Measurements from ENCODE around the gene MDFI. TPM values are rescaled to one million over a fixed set of nuclear protein-coding genes. Genes with fewer than 3 reads are reported as not detected.

The MDFI gene
- total RNA-seq, 2 experiments from 2014 or later, result not detected

DNA sequence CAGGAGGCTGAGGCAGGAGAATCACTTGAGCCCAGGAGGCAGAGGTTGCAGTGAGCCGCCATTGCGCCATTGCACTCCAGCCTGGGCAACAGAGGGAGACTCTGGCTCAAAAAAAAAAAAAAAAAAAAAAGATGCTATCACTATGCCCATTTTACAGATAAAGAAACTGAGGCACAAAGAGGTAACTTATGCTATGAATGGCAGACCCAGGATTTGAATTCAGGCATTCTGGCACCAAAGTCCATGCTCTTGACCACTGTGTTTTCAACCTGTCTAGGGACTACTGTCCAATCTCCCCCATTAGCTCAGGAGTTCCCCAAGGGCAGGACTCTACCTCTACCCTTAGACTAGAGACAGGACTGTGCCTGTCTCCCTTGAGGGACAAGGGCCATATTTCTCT is 9.1 kb upstream of the MDFI start:
- Mint-ChIP-seq H3K36me3 (ENCODE audit: low read depth) (no peaks in the 10 kb centered on the region), H3K27me3 (peaks cover 16% of the 10 kb centered on the region), H3K27ac (no peak overlapping the region), H3K4me3 (no peak overlapping the region), H3K9me3 (peaks cover 4% of the 10 kb centered on the region), H3K4me1 (ENCODE audit: low read depth) (peaks cover 12% of the 10 kb centered on the region)
- no peak overlapping the region for H3K27ac ChIP-seq (ENCODE audit: low read depth in 1 of 2, low read length in 2 of 2)
- H3K4me3 ChIP-seq (ENCODE audit: low read length), result no peak overlapping the region
- H3K36me3 ChIP-seq (ENCODE audit: insufficient read depth, low read length), result no peaks in the 10 kb centered on the region
- ATAC-seq (ENCODE audit: poor library complexity) (no peak), DNase-seq (no peak)
- CTCF ChIA-PET, result no interaction called here
- peaks cover 4 to 12% of the 10 kb centered on the region in 2 experiments for H3K9me3 ChIP-seq (ENCODE audit: control insufficient read depth in 1 of 2, insufficient read depth in 1 of 2, low read length in 2 of 2)
- peaks cover 2 to 8% of the 10 kb centered on the region in 2 experiments for H3K27me3 ChIP-seq (ENCODE audit: control insufficient read depth in 1 of 2, insufficient read depth in 2 of 2, low read length in 2 of 2)
- POLR2A ChIA-PET, result no interaction called here
- intact Hi-C loops (cut with DNase I, micrococcal nuclease), result no loop called here
- H3K4me1 ChIP-seq (ENCODE audit: insufficient read depth, low read length), result peaks cover 6% of the 10 kb centered on the region
- TF ChIP-seq, protein P1, sequence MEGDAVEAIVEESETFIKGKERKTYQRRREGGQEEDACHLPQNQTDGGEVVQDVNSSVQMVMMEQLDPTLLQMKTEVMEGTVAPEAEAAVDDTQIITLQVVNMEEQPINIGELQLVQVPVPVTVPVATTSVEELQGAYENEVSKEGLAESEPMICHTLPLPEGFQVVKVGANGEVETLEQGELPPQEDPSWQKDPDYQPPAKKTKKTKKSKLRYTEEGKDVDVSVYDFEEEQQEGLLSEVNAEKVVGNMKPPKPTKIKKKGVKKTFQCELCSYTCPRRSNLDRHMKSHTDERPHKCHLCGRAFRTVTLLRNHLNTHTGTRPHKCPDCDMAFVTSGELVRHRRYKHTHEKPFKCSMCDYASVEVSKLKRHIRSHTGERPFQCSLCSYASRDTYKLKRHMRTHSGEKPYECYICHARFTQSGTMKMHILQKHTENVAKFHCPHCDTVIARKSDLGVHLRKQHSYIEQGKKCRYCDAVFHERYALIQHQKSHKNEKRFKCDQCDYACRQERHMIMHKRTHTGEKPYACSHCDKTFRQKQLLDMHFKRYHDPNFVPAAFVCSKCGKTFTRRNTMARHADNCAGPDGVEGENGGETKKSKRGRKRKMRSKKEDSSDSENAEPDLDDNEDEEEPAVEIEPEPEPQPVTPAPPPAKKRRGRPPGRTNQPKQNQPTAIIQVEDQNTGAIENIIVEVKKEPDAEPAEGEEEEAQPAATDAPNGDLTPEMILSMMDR (IDR thresholded peaks at IDR 0.05), result no peak

DNA sequence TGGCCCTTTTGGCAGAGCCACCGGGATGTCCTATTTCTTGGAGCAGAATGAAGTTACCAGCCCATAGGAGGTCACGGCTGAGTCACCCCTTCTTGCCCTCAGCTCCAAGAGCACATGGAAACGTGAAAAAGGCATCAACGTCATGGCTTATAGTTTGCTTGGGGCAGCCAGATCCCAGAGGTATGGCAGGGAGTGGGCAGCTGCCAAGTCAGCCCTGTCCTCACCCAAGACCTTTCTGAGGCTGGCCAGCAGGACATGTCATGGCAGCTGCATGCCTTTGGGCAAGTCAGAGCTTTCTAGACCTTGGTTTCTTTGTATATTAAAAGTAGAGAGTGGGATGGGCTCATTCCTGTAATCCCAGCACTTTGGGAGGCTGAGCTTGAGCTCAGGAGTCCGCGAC is 8.2 kb upstream of the MDFI start:
- no peak overlapping the region for H3K27ac Mint-ChIP-seq
- Histone ChIP-seq H3K9me3 (ENCODE audit: control insufficient read depth in 1 of 2, insufficient read depth in 1 of 2, low read length in 2 of 2) (peaks cover 4 to 6% of the 10 kb centered on the region in 2 experiments), H3K27ac (ENCODE audit: low read depth in 1 of 2, low read length in 2 of 2) (no peak overlapping the region), H3K4me3 (ENCODE audit: low read length) (no peak overlapping the region), H3K27me3 (ENCODE audit: control insufficient read depth in 1 of 2, insufficient read depth in 2 of 2, low read length in 2 of 2) (peaks cover 2 to 17% of the 10 kb centered on the region in 2 experiments), H3K36me3 (ENCODE audit: insufficient read depth, low read length) (no peaks in the 10 kb centered on the region), H3K4me1 (ENCODE audit: insufficient read depth, low read length) (peaks cover 6% of the 10 kb centered on the region)
- ChIA-PET CTCF (interaction anchor here (1.2 kb wide), 1 partner anchor 51 kb away, joined by 3 read pairs; no protein-coding TSS in a partner anchor), POLR2A (no interaction called here)
- TF ChIP-seq, protein P1 (IDR thresholded peaks at IDR 0.05), result no peak
- peaks cover 2% of the 10 kb centered on the region for H3K9me3 Mint-ChIP-seq
- no peaks in the 10 kb centered on the region for H3K36me3 Mint-ChIP-seq (ENCODE audit: low read depth)
- no peak overlapping the region for H3K4me3 Mint-ChIP-seq
- peaks cover 25% of the 10 kb centered on the region for H3K27me3 Mint-ChIP-seq
- no peak for ATAC-seq (ENCODE audit: poor library complexity)
- H3K4me1 Mint-ChIP-seq (ENCODE audit: low read depth), result peaks cover 9% of the 10 kb centered on the region
- intact Hi-C loops (cut with DNase I, micrococcal nuclease), result no loop called here
- no peak for DNase-seq

DNA sequence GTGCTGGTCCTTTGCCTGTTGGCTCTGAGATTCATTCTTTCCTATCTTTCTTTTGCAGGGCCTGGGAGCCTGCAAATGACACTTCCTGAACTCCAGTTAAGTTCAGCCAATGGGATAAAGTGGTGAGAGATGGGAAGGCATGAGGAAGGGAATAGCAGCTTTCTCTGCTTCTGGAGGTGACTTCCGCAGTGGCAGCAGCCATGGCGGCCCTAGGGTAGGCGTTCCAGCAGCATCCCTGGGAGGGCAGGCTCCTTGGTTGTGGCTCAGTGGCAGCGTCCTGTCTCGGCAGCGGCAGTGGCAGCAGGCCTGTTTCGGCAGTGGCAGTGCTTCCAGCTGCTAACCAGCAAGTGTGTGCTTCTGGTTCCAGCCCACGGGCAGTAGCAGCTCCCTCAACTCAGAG is 7.3 kb upstream of the MDFI start:
- ATAC-seq (ENCODE audit: poor library complexity) (no peak), DNase-seq (no peak)
- Mint-ChIP-seq H3K9me3 (no peaks in the 10 kb centered on the region), H3K4me3 (no peak overlapping the region), H3K27me3 (peaks cover 34% of the 10 kb centered on the region), H3K27ac (no peak overlapping the region), H3K4me1 (ENCODE audit: low read depth) (peaks cover under 1% of the 10 kb centered on the region), H3K36me3 (ENCODE audit: low read depth) (no peaks in the 10 kb centered on the region)
- TF ChIP-seq, protein P1 (IDR thresholded peaks at IDR 0.05), result no peak
- ChIA-PET CTCF (interaction anchor here (1.2 kb wide), 1 partner anchor 51 kb away, joined by 3 read pairs; no protein-coding TSS in a partner anchor), POLR2A (no interaction called here)
- no peak overlapping the region for H3K27ac ChIP-seq (ENCODE audit: low read depth in 1 of 2, low read length in 2 of 2)
- H3K9me3 ChIP-seq (ENCODE audit: control insufficient read depth in 1 of 2, insufficient read depth in 1 of 2, low read length in 2 of 2), result peaks cover 0 to 3% of the 10 kb centered on the region in 2 experiments
- no peak overlapping the region for H3K4me3 ChIP-seq (ENCODE audit: low read length)
- peaks cover 2 to 22% of the 10 kb centered on the region in 2 experiments for H3K27me3 ChIP-seq (ENCODE audit: control insufficient read depth in 1 of 2, insufficient read depth in 2 of 2, low read length in 2 of 2)
- no peaks in the 10 kb centered on the region for H3K36me3 ChIP-seq (ENCODE audit: insufficient read depth, low read length)
- intact Hi-C loops (cut with DNase I, micrococcal nuclease), result no loop called here
- no peaks in the 10 kb centered on the region for H3K4me1 ChIP-seq (ENCODE audit: insufficient read depth, low read length)

Measured in CD4-positive, alpha-beta T cell (primary cell).